ENCODE results near the gene TCEAL1.

Gene TCEAL1

DNA sequence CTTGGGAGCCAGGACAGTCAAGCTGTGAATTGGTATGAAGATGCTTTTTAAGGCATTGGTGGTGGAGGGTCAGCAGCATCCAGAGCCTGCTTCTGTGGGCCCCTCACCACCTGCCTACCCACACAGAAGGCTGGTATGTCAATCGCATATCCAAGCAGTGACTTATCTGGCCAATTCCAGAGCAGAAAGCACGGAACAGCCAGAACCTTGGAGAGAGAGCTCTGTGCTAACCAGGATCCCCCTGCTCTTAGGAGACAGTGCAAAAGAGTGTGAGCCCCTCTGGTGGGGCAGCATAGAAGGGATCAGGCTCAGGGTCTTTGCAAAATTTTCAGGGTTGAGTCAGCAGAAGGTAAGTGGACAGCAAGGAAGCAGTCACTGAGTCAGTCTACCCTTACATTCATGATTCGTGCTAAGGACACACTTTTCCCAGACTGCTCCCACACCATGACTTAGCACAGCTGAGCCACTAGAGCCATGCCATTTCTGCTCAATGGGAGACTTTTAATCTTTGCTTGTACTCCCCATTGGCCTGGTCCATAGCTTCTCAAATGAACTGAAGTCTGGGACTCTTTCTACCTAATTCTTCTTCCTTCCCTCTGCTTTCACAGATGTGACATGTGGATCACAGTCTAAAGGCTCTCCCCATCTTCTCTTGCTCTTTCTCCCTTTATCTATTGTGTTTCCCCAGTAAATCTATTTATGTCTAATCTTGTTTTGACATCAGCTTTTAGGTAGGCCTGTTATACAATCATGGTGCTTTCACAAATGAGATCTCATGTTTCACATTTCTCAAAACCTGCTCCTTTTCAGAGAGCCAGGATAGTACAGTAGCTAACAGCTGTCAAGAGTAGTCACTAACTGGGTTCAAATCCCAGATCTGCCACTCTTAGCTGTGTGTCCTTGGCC lies 37.7 kb downstream of the TCEAL1 start:
- no peak for FAIRE-seq
- TF ChIP-seq POLR2AphosphoS5 (IDR thresholded peaks at IDR 0.05; ENCODE audit: low read depth, low read length) (no peak), TAF1 (IDR thresholded peaks at IDR 0.05; ENCODE audit: borderline replicate concordance, low read depth, low read length) (no peak), POLR2A (IDR thresholded peaks at IDR 0.05; ENCODE audit: low read depth, low read length) (no peak)
- no peak for DNase-seq (ENCODE audit: insufficient read length)

DNA sequence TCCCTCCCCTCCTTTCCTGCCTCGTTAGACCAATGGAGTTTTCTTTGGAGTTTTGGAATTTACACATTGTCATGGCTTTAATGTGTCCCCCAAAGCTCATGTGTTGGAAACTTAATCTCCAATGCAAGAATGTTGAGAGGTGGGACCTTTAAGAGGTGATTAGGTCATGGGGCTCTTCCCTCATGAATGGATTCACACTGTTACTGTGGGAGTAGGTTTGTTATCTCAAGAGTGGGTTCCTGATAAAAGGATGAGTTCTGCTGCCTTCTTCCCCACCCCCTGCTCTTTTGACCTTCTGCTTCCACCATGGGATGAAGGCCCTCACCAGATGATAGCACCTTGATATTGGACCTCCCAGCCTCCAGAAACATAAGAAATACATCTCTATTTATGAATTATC lies 41.0 kb downstream of the TCEAL1 start:
- FAIRE-seq = no peak
- DNase-seq (ENCODE audit: insufficient read length) = no peak
- TF ChIP-seq POLR2AphosphoS5 (IDR thresholded peaks at IDR 0.05; ENCODE audit: low read depth, low read length) = no peak
- TF ChIP-seq POLR2A (IDR thresholded peaks at IDR 0.05; ENCODE audit: low read depth, low read length) = no peak
- TF ChIP-seq TAF1 (IDR thresholded peaks at IDR 0.05; ENCODE audit: borderline replicate concordance, low read depth, low read length) = no peak

DNA sequence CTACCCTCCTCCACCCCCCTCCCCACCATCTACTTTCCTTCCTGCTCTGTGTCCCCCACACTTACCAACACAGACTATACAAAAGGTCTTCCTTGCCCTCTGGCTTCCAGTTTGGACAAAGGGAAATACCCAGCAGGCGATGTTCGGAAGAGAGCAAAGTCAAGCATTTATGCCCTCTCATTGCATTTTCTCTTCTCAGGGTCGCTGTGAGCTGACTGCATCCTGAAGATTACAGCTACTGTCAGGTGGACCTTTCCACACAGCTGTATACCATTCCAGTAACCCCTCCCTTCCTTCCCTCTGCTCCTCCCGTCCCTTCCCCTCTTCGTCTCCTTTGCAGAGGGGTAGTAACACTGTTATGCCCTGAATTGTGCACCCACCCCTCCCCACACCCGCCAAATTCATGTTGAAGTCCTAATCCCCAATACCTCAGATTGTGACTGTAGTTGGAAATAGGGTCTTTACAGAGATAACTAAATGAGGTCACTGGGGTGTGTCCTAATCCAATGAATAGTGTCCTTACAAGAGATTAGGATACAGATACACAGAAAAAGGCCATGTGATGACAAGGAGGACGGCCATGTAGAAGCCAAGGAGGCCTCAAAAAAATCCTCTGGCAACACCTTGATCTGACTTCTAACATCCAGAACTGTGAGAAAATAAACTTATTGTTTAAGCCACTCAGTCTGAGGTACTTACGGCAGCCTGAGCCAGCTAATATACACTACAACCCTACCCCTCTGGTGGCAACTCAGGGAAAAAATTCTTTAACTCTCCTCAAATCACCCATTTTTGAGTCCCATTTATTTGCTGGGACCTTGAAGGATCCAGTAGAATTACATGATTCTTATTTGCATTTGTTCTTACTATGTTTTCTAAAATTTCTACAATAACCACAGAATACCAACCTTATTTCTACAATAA lies 46.0 kb downstream of the TCEAL1 start:
- TF ChIP-seq POLR2AphosphoS5 (IDR thresholded peaks at IDR 0.05; ENCODE audit: low read depth, low read length) (peak; percentile 51; the same call in 1 of the 2 replicates), TAF1 (IDR thresholded peaks at IDR 0.05; ENCODE audit: borderline replicate concordance, low read depth, low read length) (no peak), POLR2A (IDR thresholded peaks at IDR 0.05; ENCODE audit: low read depth, low read length) (no peak; the same call in 1 of the 2 replicates)
- FAIRE-seq = no peak
- DNase-seq (ENCODE audit: insufficient read length) = no peak

DNA sequence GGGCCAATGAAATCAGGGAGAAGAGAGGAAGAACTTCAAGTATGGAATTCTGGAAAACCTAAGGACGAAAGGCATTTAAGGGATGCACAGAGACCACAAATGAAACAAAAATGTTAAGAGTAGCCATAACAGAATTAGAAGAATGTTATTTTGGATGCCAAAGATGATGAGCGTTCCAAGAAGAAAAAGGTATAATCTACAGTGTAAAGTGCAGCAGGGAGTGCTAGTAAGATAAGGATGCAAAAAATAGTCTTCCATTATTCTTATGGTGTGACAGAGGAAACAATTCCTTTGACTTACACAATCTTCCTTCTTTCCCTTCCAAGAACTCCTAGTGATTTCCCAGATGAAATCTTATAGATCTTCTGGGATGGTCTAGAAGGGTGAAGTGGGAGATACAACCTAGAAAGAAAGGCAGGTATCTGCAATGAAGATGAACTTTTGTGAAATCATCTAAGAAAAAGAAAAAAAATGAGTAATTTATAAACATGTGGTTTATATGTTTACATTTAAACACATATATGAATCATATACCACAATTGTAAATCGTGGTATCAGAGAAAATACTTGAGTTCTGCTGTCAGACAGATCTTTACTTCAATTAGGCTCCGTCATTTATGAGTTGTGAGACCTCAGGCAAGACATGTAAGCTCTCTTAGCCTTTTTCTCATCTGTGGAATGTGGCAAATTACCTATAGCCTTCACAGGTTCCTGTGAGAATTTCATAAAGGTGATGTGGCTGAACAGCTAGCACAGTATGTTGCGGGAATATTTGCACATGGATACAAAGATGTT lies 49.6 kb downstream of the TCEAL1 start:
- DNase-seq (ENCODE audit: insufficient read length) (no peak), FAIRE-seq (no peak)
- TF ChIP-seq TAF1 (IDR thresholded peaks at IDR 0.05; ENCODE audit: borderline replicate concordance, low read depth, low read length) = no peak
- no peak for TF ChIP-seq POLR2A (IDR thresholded peaks at IDR 0.05; ENCODE audit: low read depth, low read length)
- no peak for TF ChIP-seq POLR2AphosphoS5 (IDR thresholded peaks at IDR 0.05; ENCODE audit: low read depth, low read length)
